Medulla oblongata (tissue), 1 donor: Measurements from ENCODE around the gene FBXW4.

Experiments
- DNase-seq: peaks from one replicate; pipeline ENCODE4 v3.0.0-alpha.2; 2015; ENCODE audit errors: extremely low spot score

Gene FBXW4

DNA sequence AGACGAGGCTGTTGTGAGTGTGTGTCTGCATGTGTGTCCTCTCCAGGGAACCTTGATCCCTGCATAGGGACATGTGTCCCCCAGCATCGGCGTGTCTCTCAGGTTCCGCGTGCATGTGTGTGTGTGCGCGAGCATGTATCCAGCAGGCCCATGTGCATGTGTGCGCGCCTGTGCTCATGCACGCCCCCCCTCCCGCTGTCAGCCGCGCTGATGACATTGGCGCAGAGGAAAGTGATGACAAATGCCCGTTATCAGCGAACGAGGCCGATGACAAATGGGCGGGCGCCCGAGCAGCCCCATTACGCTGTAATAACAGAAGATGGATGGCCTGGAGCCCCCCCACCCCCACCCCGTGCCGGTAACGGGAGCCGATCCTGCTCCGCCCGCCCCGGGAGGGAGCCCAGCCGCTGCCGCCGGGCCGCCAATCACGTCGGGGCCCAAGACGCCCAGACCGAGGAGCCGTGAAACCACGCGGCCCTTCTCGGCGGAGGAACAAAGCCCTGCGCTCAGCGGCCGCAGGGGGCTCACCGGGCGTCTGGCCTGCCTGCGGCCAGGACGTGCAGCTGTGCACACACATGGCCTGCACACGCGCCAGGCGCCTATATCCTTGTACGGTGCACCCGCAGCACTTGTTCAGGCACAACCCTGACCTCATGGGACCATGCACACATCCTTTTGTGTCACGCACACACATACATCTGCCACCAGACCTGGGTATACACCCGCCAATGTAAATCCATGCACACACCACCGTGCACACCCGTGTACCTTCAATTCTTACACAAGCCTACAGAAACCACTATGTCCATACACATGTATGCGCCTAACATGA is 128.4 kb downstream of the FBXW4 start:
- no peak for DNase-seq

DNA sequence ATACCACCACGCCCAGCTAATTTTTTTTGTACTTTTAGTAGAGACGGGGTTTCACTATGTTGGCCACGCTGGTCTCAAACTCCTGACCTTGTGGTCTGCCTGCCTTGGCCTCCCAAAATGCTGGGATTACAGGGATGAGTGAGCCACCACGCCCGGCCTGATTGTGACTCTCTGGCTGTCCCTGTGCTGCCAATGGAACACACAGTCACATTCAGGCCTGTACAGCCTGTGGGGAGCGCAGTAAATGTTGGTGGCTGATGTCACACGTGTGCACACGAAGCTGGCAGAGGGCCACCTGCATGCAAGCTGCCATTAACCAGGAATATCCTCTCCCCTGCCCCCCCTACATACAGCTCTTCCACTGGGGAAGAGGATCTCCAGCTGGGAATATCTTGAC is 129.0 kb downstream of the FBXW4 start:
- DNase-seq = no peak

- DNase-seq = no peak
Observed at GRCh38 chr10:101565370-101565900, 129.5 kb downstream of the FBXW4 start.

DNA sequence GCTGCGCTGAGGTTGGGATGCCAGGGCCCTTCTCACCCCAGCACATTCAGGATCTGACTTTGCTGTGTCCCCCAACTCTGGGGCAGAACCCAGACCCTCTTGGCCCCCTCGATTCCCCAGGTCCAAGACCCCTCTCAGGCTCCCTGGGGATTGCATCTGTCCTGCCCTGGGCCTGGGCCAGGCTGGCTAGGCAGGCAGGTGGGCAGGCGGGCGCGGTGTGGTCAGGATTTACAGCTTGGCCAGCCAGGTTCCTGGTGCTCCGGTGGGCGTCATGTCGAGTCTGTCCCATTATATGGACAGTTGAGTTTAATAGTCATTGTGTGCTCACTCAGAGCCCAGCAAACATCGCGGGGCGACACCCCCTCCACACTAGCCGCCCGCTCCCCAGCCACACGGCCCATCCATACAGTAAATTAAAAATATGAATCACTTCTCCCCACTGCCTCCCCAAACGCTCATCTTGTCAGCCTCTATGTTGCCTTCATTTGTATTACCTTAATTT is 130.4 kb downstream of the FBXW4 start:
- no peak for DNase-seq

DNA sequence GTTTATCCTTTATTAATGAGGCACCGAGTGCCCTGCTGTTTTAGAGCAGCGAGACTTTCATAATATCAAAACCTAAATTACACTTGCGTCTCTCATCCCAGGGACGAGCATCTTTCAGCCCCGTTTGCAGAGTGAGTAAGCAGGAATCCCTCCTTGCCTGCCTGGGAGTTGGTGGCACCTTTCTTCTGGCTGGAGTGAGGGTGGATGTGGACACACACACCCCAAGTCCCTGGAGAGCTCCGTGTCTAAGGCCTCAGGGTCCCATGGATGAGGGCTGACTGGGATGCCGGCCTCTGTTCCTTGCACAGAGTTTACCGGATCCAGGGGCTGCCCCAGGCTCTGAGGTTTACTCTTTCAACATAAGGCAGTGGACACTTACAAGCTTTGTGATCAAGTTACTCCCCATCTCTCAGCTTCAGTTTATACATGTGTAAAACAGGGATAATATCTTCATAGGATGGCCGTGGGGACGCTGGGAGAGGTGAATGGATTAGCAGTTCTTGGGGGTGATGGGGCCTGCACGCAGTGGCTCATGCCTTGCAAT is 131.4 kb downstream of the FBXW4 start:
- DNase-seq = no peak

DNA sequence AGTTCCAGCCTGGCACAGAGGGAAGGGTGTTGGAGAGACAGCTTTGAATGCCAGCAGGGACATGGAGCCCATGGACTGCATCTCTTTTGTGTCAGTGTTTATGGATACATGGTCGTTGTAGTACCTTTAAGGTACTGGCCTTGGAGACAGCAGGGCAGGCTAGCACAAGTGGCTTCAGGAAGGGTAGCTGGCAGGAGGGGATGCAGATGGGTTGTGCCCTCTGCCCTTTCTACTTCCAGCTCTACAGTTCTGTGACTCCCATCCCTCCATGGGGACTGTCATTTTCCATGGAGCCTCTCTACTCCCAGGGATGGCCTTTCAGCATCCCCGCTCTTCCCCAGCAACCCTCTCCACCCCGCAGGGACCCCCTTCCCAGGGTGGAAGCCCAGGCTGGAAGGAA is 132.0 kb downstream of the FBXW4 start:
- DNase-seq = no peak

DNA sequence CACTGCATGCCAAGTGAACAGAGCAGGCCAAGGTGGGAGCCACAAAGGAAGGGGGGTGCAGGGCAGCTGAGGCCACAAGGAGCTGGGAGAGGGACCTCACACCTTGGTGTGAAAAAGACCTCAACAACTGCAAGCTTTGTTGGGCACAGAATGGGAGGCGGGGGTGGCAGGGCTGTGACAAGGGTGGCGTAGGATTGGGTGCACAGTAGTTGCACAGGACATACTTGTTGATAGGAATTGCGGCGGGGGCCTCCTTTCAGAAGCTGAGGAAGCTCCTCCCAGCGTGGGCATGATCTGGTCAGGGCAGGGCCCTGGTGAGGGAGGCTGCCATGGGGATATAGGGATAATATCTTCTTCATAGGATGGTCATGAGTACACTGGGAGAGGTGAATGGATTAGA is 132.7 kb downstream of the FBXW4 start:
- no peak for DNase-seq

DNA sequence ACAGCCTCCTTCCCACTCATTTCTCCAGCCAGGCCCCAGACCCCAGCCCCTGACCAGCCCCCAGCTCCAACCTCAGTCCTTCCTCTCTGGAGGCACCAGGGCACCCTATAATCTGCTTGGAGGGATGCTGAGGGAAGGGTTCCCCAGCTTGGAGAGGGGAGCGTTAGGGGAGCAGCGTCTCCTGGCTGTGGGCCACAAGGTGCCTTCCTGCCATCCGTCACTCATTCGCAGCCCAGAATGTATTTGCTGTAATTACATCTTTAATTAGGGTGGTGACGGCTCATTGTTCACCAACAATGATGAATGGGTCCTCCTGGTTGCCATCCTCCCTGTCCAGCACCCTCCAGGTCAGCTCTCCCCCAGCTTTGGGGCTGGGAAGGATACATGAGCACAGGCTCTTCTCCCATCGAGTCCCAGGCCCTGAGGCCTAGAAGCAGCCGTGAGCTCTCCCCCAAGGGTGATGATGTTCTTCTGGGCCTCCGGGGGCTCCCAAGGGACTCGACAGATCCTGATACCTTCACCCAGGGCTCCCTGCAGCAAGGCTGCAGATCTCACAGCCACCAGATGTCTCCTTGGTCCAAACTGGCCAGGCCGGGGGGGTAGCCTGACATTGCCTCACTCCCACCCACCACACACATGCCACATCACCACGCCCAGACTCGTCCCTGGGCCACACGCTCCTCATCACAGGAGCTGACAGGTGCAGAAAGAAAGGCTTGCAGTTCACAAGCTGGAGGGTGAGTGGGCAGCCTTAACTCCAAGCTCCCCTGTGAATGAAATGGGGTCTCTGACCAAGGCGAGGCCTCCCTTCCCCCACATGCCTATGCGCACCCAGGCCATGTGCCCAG is 133.7 kb downstream of the FBXW4 start:
- no peak for DNase-seq
